HS-5 (cell line): Measurements from ENCODE around the gene TAS2R1.

ENCODE experiments used
- DNase-seq: peaks from one replicate; pipeline ENCODE4 v3.0.0-alpha.2; 2012; ENCODE audit warnings: low read depth

Gene TAS2R1, protein sequence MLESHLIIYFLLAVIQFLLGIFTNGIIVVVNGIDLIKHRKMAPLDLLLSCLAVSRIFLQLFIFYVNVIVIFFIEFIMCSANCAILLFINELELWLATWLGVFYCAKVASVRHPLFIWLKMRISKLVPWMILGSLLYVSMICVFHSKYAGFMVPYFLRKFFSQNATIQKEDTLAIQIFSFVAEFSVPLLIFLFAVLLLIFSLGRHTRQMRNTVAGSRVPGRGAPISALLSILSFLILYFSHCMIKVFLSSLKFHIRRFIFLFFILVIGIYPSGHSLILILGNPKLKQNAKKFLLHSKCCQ

DNA sequence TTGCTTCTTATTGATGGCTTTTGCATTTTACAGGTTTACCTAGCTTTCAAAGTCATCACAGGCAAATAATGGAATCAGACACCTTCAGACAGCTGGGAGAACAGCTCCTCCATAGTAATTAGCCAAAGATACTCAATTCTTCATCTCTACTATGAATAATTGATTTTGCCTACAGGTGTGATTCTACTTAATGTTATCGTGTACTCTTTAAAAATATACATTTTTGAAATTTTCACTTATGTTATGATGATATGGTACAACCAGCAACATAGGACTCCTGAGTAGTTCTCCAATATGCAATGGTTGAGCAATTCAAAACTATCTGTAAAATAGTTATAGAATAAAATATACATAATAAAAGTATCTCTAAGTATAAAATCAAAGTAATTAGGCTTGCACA lies at the start of gene TAS2R1:
TSS of gene TAS2R1 (minus strand) at position 101 of the 400 bp plus-strand sequence. CDS start 319 bp downstream, outside the sequence.
- no peak for DNase-seq

DNA sequence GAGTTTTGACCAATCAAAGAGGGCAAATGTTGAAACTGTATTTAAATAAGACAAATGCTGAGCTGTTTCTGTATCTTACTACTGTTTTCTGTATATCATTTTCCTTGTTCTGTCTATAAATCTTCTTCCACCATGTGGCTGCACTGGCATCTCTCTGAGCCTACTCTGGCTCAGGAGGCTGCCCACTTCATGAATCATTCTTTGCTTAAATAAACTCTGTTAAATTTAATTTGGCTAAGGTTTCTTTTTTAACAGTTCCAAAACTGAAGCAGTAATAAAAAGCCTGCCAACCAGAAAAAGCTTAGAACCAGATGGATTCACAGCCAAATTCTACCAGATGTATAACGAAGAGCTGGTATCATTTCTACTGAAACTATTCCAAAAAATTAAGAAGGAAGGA lies 40.2 kb upstream of the TAS2R1 start:
- no peak for DNase-seq

DNA sequence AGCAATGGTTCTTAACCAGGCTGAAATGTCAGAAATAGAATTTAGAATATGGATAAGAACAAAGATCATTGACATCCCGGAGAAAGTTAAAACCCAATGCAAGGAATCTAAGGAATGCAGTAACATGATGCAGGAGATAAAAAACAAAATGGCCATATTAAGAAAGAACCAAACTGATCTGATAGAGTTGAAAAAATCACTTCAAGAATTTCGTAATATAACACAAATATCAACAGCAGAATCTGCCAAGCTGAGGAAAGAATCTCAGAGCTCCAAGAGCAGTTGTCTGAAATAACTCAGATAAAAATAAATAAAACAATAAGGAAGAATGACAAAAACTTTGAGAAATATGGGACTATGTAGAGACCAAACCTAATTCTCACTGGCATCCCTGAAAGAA lies 37.8 kb upstream of the TAS2R1 start:
- no peak for DNase-seq

DNA sequence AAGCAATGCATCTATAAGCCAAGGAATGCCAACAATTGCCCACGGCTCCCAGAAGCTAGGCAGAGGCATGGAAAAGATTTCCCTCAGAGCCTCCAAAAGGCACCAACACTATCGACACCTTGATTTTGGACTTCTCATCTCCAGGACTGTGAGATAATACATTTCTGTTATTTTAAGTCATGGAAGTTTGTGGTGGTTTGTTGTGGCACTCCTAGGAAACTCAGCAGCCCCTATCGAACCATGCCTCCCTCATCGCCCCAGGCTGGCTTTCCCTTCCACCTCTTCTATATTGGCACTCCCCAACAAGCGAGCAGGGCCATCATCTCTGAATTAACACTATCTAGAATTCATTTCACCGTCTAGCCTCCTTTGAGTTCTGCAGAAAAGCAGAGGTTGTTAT lies 33.7 kb upstream of the TAS2R1 start:
- no peak for DNase-seq

DNA sequence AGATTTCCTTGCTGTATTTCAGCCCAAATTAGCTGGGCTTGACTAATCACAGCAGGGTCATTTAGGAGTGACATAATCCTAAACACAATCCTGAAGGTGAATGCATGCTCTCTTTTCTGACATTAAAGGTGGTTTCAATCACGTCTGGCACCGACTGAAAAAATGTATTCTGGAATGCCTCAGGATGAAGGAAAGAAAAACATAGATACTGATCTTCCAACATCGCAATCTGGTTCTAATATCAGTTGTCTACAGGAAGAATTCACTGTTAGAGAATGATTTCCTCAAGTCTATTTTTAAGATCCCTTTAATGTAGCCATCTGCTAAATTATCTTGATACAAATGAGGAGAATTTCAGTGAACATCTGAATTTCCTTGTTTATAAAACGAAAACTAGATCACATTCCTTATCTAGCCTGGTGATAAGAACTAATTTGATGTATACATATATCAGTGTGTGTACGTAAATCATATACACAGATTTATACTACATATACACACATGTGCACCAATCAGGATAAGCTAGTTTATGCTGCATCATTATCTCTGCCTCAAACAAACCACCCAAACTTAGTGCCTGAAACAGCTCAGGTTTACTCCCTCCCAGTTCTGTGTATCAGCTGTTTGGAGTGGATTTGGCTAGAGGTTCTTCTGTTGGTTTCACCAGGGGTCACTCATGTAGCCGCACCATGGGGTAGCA lies 31.3 kb upstream of the TAS2R1 start:
- peak; percentile 8 for DNase-seq

DNA sequence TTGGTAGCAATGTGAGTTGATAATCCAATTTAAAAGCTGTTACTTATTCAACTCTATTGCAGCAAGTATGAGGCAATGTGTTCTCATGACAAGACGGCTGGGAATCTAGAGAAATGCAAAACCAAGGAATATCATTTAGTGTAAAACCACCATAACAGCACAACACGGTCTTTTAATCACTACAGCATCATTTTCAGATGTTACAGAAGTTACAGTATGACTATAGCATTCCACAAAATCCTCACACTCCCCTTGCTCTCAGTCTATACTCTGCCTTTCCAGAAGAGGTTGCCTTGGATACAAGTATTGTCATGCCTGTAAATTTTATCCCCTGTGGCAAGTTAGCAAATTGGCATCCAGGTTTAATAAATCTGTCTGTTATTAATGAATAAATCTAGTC lies 28.6 kb upstream of the TAS2R1 start:
- no peak for DNase-seq

DNA sequence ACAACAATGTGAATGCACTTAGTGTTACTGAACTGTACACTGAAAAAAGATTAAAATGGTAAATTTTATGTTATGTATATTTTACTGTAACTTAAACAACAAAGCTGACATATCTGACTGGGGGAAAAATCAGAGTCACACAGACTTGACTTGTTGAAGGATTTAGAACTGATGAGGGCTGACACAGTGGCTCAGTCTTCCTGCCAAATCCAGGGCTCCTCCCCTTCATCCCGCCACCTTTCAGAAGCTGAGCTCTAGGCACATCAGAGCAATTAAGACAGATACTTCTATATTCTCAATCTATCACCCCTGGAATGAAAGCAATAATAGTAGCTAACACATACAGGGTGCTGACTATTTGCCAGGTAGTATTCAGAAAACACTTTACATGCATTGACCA lies 27.7 kb upstream of the TAS2R1 start:
- DNase-seq: no peak

DNA sequence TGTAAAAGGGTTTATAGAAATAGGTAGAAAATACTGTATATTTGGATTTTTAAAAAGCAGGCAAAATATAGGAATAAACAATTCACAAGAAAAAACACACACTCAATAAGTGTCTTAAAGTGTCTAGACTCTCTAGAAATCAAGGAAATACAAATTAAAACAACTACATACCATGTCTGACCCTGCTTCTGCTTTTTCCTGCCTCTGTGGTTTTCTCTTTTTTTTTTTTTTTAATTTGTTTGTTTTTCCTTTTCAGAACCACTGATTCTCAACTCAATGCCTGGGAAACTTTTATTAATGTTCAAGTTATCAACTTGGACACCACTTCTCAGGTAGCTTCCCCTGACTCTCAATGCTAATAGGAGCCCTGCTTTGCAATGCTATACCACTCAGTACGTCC lies 25.5 kb upstream of the TAS2R1 start:
- DNase-seq: no peak

DNA sequence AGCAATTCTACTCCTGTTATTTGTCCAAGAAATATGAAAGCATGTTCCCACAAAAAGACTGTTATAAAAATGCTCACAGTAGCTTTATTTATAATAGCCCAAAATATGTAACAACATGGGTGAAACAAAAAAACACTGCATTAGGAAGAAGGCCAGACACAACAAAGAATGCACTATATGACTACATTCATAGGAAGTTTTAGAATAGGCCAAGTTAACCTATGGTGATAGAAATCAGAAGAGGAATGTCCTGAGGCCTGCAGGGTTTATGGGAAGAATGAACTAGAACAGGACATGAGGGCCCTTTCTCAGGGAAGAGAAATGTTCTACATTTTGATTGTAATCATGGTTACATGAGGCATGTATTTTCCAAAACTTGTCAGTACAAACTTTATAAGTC lies 24.7 kb upstream of the TAS2R1 start:
- DNase-seq: no peak

DNA sequence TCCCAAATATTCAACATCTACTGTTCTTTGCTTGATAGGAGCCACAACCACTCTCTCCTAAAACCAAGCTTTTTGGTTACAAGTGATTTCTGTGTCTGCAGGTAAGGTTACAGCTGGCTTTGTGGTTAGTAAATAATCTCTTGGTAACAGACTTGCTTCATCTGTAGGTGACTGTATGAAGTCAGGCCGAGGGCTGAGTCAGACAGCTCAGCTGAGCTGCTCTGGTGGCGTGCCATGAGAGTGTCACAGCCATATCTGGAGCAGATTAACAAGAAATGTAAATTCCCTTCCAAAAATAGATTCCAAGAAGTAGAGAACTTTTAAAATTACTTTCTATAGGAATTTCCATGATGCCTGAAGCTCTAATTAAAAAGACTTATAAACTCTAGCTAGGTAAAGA lies 23.7 kb upstream of the TAS2R1 start:
- peak; percentile 75 for DNase-seq

DNA sequence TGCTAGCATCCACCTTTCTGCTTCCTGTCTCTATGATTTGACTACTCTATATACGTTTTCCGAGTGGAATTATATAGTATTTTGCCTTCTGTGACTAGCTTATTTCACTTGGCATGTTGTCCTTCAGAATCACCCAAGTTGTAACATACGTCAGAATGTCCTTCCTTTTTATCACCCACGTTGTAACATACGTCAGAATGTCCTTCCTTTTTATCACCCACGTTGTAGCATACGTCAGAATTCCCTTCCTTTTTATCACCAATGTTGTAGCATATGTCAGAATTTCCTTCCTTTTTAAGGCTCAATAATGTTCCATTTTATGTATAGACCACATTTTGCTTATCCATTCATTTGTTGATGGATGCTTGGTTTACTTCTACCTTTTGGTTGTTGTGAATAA lies 22.9 kb upstream of the TAS2R1 start:
- DNase-seq: no peak

DNA sequence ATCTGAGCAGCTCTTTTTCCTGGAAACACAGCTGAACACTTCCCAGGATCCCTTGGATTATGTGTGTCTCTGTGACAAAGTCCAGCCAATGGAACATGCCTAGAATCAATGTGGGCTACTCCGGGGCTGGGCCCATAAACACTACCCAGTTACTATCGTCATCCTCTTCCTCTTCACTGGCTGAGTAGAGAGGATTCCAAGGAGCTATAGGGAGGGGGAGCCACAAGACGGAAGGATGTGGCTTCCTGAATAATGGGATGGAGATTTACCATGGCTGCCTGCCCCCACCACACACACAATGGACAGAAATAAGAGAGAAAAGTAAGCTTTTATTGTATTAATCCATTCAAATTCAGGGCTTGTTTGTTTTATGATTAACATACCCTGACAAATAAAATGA lies 22.1 kb upstream of the TAS2R1 start:
- DNase-seq: no peak

DNA sequence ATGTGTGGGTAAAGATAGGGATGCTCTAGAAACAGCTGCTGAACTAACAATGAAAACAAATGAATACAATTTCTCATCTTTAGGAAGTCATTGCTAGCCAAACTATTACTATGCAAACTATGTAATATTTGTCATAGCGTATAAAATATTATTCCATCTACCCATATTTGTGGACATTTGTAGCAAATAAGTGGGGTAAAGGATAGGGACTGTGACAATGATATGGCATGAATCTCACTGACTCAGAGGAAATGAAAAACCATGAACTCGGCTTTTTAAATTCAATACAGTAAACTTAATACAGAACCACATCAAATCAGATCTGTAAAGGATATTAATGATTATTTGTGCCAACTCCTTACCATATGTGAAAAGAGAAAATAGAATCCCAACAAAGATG lies 16.7 kb upstream of the TAS2R1 start:
- DNase-seq: no peak

DNA sequence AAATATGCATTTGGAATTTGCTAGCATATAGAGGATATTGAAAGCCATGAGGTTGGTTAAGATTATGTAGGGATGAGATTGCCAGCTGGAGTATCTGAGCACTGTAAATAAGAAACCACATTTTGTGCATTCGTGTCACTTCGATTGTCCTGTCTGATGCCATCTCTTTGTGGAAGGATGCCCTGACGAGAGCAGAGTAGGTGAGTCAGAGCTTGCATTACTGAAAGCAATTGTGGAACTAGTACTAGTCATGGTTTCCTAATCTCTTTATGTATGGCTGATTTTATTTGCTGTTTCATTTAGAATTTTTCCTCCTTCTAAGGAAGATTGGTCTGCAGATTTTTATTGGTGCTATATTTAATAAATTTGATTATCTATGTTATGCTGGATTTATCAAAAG lies 14.5 kb upstream of the TAS2R1 start:
- no peak for DNase-seq

DNA sequence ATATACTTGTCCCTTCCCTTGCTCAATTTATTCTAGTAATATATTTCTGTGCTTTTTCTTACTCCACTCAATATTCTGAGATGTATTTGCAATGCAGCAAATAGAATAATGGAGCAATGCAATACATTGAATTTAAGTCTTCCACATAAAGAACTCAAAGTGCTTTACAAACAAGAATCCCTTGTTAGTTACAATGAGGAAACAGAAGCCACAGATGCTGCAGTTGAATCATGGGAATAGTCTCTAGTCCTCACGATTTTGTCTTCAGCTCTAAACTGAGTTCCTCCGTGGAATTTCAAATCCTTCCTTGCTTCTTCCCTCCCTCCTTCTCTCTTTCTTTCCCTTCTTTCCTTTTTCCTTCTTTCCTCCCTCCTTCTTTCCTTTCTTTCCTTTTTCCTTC lies 12.5 kb upstream of the TAS2R1 start:
- no peak for DNase-seq

DNA sequence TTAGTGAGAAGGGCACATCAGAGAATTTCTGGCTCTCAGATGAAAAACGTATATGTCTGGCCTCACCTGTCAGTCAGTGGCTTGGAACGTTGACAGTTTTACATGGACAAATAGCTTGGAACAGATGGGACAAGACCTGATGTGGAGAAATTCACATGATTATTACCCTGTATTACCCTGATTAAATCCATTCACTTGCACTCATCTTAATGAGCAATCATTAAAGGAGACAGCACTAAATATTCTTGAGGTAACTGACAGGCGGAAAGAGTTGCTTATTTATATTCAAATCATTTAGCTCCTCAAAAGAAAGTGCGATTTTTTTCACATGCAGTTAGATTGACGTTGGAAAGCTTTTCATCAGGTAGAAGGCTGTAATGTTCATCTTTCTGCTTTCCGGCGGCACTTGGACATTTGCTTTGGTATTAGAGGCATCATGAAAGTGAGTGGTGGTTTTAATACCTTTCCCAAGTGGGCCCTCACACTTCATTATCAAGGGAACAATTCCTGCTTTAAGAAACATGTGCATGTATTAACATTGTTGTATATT lies 11.7 kb upstream of the TAS2R1 start:
- DNase-seq: no peak

DNA sequence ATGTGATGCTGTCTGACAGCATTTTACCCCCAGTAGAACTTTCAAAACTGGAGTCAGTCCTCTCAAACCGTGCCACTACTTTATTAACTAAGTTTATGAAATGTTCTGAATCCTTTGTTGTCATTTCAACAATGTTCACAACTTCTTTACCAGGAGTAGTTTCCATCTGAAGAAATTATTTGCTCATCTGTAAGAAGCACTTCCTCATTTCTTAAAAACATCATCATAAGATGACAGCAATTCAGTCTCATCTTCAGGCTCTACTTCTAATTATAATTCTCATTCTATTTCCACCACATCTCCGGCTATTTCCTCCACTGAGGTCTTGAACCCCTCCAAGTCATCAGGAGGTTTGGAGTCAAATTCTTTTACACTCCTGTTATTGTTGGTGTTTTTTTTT lies 2.3 kb upstream of the TAS2R1 start:
- no peak for DNase-seq

DNA sequence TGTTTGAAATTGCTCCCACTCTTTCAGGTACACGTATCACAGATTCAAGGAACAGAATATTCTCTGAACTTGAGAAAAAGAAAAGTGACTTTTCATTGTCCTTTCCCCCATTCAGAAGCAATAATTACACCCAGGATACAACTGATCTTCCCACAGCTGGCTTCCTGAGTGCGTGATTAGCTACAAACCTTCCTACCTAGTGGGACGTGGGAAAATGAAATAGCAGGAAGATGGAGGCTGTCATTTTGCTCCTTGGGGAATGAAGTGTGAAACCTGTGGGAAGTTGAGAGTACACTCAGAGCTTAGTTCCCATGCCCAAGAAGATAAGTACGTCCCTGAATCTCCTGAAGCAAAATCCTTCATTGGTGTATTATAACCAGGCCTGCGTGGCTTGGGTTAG lies 2.6 kb downstream of the TAS2R1 start:
- no peak for DNase-seq

DNA sequence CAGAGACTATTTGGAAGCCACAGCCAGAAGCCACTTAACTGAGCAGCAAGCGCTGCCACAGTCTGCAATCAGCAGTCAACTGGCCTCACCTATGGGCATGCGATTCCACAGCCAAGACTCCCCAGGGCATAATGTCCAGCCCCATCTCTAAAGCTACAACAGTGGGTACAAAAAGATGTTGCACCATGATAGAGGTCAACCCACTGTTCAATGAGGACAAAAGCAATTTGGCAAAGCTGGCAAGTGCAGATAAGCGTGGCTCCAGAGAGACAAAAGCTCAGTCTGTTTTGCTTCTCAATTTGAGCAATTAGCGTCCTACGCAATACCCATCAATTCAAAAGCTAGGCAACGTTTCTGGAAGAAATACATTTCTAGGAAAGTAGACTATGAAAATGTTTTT lies 3.2 kb downstream of the TAS2R1 start:
- no peak for DNase-seq

DNA sequence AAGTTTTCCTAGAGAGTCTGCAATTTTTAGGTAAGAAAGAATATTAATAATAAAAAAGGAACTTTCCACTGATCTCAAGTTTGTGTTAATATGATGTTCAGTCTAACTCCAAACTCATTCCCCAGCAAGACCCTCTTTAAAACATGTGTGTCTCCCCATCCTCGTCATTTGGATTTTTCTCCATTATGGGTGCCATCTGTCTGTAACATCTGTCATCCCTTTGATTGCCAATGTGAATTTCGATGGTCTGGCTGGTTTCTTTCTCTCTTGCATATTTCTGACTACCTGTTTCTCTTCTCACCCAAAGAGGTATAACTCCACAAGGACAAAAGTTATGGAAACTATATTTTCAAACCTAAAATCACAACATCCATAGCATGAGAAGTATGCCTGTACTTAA lies 4.4 kb downstream of the TAS2R1 start:
- DNase-seq: no peak

DNA sequence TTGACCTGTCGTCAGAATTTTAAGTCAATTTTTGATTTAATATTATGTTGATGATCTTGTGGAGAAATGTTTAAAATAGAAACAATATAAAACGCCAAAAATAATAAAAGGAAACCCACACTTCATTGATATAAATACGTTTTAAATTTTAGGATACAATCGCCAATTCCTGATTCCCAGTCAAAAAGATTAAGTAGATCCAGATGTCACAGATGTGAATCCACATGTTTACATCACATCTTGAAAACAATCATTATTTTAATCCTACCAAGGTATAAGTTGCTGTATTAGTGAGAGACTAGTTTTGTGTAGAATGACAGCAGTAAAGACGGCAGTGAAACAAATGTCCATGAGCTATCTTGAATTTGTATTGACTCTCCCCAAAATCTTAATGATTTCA lies 4.9 kb downstream of the TAS2R1 start:
- no peak for DNase-seq

DNA sequence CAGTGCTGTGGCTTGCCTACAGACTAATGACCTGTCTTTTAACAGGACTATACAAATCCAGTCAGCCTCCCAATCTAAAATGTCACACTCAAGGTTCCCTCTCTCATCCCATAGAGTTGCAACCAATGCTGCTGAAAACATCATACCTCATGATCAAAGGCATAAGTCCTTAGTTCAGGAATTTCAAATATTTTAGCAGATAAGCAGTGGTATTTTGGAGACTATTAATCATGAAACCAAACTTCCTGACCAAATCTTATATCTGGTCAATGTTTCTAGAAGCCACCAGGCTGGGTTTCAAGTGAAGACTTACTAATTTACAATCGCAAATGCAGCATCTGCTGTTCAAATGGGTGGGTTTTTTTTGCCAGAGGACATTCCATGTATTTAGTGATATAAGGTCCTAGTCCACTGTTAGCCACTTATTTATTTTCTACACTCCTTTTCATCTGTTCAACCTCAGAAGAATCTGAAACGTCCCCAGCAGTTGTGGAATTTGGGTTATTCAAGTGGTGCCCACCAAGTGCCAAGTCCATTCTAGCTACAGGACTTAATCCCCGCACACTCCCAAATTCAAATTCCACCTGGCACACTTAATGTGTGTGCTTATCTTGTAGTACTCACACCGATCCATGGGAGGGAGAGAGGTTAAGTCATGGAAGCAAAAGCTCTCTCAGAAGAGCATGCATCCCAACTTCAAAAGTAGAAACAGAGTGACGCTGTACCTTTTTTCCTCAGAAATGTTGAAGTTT lies 5.8 kb downstream of the TAS2R1 start:
- peak; percentile 45 for DNase-seq

DNA sequence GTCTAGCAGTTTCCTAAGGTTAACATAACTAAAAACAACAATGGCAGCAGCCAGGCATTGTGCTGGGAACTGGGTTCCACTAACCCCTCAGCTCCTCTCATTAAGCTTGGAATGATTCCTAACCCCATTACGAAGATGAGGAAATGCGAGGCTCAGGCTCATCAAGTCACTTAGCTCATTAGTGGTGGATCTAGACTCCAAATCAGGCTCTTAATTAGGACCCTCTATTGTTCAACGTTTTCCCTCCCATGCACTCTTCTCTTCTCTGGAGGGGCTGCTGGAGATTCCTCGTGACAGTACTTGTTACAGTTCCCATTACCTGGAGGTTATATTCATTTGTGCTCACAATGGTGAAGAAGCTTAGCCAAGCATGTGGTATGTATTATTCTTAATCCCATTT lies 6.5 kb downstream of the TAS2R1 start:
- DNase-seq: no peak
